H1 (cell line): ENCODE measurements around the gene LCNL1. TPM values are rescaled to one million over a fixed set of nuclear protein-coding genes. Genes with fewer than 3 reads are reported as not detected.

Experiments used
- CTCF ChIA-PET: fragments of 300-600 bp; sonication (Branson Sonifier 250); formaldehyde crosslinking; loops from one replicate; lab custom pipeline; 2021; ENCODE audit not compliant: partially characterized antibody; lab: Charles Lee
- POLR2A ChIA-PET: fragments of 300-600 bp; sonication (Branson Sonifier 250); formaldehyde crosslinking; loops from one replicate; lab custom pipeline; 2021; ENCODE audit warnings: inconsistent platforms; ENCODE audit not compliant: partially characterized antibody; lab: Charles Lee
- DNase-seq, 2 experiments: peaks; one replicate each; pipeline versions ENCODE4 v3.0.0 to v3.0.0-alpha.2; 2010 to 2022; ENCODE audit warnings: low spot score in 2 of 2, low read depth in 1 of 2, mixed read lengths in 1 of 2
- FAIRE-seq: peaks from 2 replicates; lab custom pipeline; 2011; peaks lifted over from hg19 to GRCh38; lab: Jason Lieb, UNC
- H2AFZ ChIP-seq: 2 replicates; pipeline ENCODE4 v1.8.1; 2012; ENCODE audit warnings: low read length, inconsistent platforms
- H2AK5ac ChIP-seq: 2 replicates; pipeline ENCODE4 v1.6.1; 2013; ENCODE audit warnings: low read depth, low read length
- H2BK120ac ChIP-seq: replicated peaks from 2 replicates; pipeline ENCODE3; 2013; ENCODE audit warnings: low read depth, low read length, inconsistent platforms
- H2BK12ac ChIP-seq: 2 replicates; pipeline ENCODE4 v1.6.1; 2013; ENCODE audit warnings: low read depth, low read length
- H2BK15ac ChIP-seq: 2 replicates; pipeline ENCODE4 v1.6.1; 2013; ENCODE audit warnings: low read length
- H2BK20ac ChIP-seq: 2 replicates; pipeline ENCODE4 v1.6.1; 2013; ENCODE audit warnings: low read length
- H2BK5ac ChIP-seq: 2 replicates; pipeline ENCODE4 v1.6.1; 2013; ENCODE audit warnings: low read depth, low read length
- H3K14ac ChIP-seq: 2 replicates; pipeline ENCODE4 v1.6.1; 2013; ENCODE audit warnings: inconsistent platforms; ENCODE audit not compliant: insufficient read length
- H3K18ac ChIP-seq: 2 replicates; pipeline ENCODE4 v1.6.1; 2013; ENCODE audit warnings: low read length; ENCODE audit errors: extremely low read depth
- H3K23ac ChIP-seq: 2 replicates; pipeline ENCODE4 v1.6.1; 2013; ENCODE audit warnings: inconsistent platforms; ENCODE audit not compliant: insufficient read length
- H3K23me2 ChIP-seq: 2 replicates; pipeline ENCODE4 v1.6.1; 2013; ENCODE audit warnings: low read depth, low read length
- H3K27ac ChIP-seq: 2 replicates; pipeline ENCODE4 v1.6.1; 2011; ENCODE audit warnings: low read depth, low read length, inconsistent platforms
- H3K27me3 ChIP-seq, 4 experiments: replicated peaks in 1 of 4; 1 replicate in 1 of 4; 2 replicates in 3 of 4; pipeline versions ENCODE4 v1.6.1 to v1.8.1; 2011 to 2013; ENCODE audit warnings: low read length in 3 of 4, mild to moderate bottlenecking in 3 of 4, inconsistent platforms in 2 of 4, mixed read lengths in 2 of 4, moderate library complexity in 1 of 4; ENCODE audit not compliant: control insufficient read depth in 3 of 4, insufficient read depth in 3 of 4; ENCODE audit errors: extremely low read depth in 1 of 4
- H3K36me3 ChIP-seq, 4 experiments: 2 replicates each; pipeline versions ENCODE4 v1.6.1 to v1.8.1; 2011 to 2013; ENCODE audit warnings: mild to moderate bottlenecking in 4 of 4, low read length in 3 of 4, moderate library complexity in 2 of 4, control low read depth in 1 of 4, inconsistent platforms in 1 of 4; ENCODE audit not compliant: insufficient read depth in 4 of 4, control insufficient read depth in 2 of 4
- H3K4ac ChIP-seq: replicated peaks from 2 replicates; pipeline ENCODE3; 2013; ENCODE audit warnings: low read length, low read depth, mixed read lengths, inconsistent platforms; ENCODE audit not compliant: insufficient read length
- H3K4me1 ChIP-seq, 4 experiments: replicated peaks in 1 of 4; 1 replicate in 1 of 4; 2 replicates in 3 of 4; pipeline versions ENCODE4 v1.6.1 to v1.8.1; 2011 to 2013; ENCODE audit warnings: low read length in 3 of 4, inconsistent platforms in 2 of 4, mixed read lengths in 1 of 4; ENCODE audit not compliant: insufficient read depth in 4 of 4, control insufficient read depth in 3 of 4
- H3K4me2 ChIP-seq, 2 experiments: 2 replicates each; pipeline versions ENCODE4 v1.6.1 to v1.8.1; 2011 to 2013; ENCODE audit warnings: low read depth in 2 of 2, low read length in 2 of 2, control low read depth in 1 of 2, inconsistent platforms in 1 of 2, mild to moderate bottlenecking in 1 of 2; ENCODE audit not compliant: insufficient read depth in 1 of 2
- H3K4me3 ChIP-seq, 4 experiments: fragments of 200-600, 300-600 bp in 1 of 4; sonication (generic), shearing (Covaris generic), sonication (Bioruptor Twin) in 1 of 4; 2 replicates each; pipeline versions ENCODE4 v1.5.1 to v1.8.1; 2011 to 2016; ENCODE audit warnings: low read length in 4 of 4, low read depth in 3 of 4, control low read depth in 2 of 4, inconsistent platforms in 2 of 4, mild to moderate bottlenecking in 2 of 4, mixed read lengths in 1 of 4, moderate library complexity in 1 of 4; ENCODE audit not compliant: insufficient read depth in 2 of 4; ENCODE audit errors: extremely low read depth in 1 of 4
- H3K56ac ChIP-seq: replicated peaks from 2 replicates; pipeline ENCODE3; 2013; ENCODE audit warnings: low read depth, mild to moderate bottlenecking, mixed read lengths, low read length, inconsistent platforms; ENCODE audit not compliant: insufficient read length
- H3K79me1 ChIP-seq: 2 replicates; pipeline ENCODE4 v1.6.1; 2013; ENCODE audit warnings: low read depth, low read length, control low read depth
- H3K79me2 ChIP-seq, 2 experiments: 2 replicates each; pipeline versions ENCODE4 v1.6.1 to v1.8.1; 2012 to 2013; ENCODE audit warnings: low read length in 2 of 2, mild to moderate bottlenecking in 2 of 2, inconsistent platforms in 1 of 2; ENCODE audit not compliant: insufficient read depth in 2 of 2, control insufficient read depth in 1 of 2
- H3K9ac ChIP-seq, 4 experiments: replicated peaks in 1 of 4; 1 replicate in 1 of 4; 2 replicates in 3 of 4; pipeline versions ENCODE4 v1.6.1 to v1.8.1; 2011 to 2013; ENCODE audit warnings: low read depth in 3 of 4, low read length in 3 of 4, control low read depth in 2 of 4, mild to moderate bottlenecking in 2 of 4, moderate library complexity in 2 of 4, inconsistent platforms in 1 of 4; ENCODE audit errors: extremely low read depth in 1 of 4
- H3K9me3 ChIP-seq, 2 experiments: 2 replicates each; pipeline versions ENCODE4 v1.6.1 to v1.8.1; 2012 to 2013; ENCODE audit warnings: mild to moderate bottlenecking in 2 of 2, moderate library complexity in 2 of 2, control low read depth in 1 of 2, inconsistent platforms in 1 of 2, low read depth in 1 of 2, low read length in 1 of 2, mixed read lengths in 1 of 2; ENCODE audit not compliant: insufficient read depth in 2 of 2
- H4K20me1 ChIP-seq, 2 experiments: replicated peaks in 1 of 2; 2 replicates each; pipeline versions ENCODE3 to v1.8.1; 2011 to 2013; ENCODE audit warnings: inconsistent platforms in 2 of 2, low read length in 2 of 2, mild to moderate bottlenecking in 1 of 2; ENCODE audit not compliant: insufficient read depth in 2 of 2, control insufficient read depth in 1 of 2
- H4K5ac ChIP-seq: 2 replicates; pipeline ENCODE4 v1.6.1; 2013; ENCODE audit warnings: low read length, low read depth, mixed read lengths, inconsistent platforms; ENCODE audit not compliant: insufficient read length
- H4K8ac ChIP-seq: 2 replicates; pipeline ENCODE4 v1.8.0; 2013; ENCODE audit warnings: mild to moderate bottlenecking, moderate library complexity, low read length, inconsistent platforms; ENCODE audit not compliant: insufficient read depth; ENCODE audit errors: extremely low read depth
- H4K91ac ChIP-seq: replicated peaks from 2 replicates; pipeline ENCODE3; 2013; ENCODE audit warnings: low read length, mixed read lengths, inconsistent platforms; ENCODE audit not compliant: insufficient read length
- BRCA1 ChIP-seq: IDR thresholded peaks from 2 replicates; pipeline ENCODE4 v1.6.1; 2012; ENCODE audit warnings: low read depth, low read length, improper control_type of control experiment
- CBX5 ChIP-seq: fragments of 300-800, 300-1000 bp; sonication (generic); IDR thresholded peaks from 2 replicates; pipeline ENCODE4 v1.7.1; 2016; ENCODE audit warnings: antibody characterized with exemption, low read length, low read depth
- CBX8 ChIP-seq: fragments of 300-800, 300-1000 bp; sonication (generic); IDR thresholded peaks from 2 replicates; pipeline ENCODE4 v1.7.1; 2016; ENCODE audit warnings: low read depth, low read length, borderline replicate concordance
- CREB1 ChIP-seq: IDR thresholded peaks from 2 replicates; pipeline ENCODE4 v1.6.1; 2012; ENCODE audit warnings: inconsistent platforms
- CTCF ChIP-seq, 3 experiments: IDR thresholded peaks; 1 replicate in 2 of 3; 2 replicates in 1 of 3; pipeline versions ENCODE4 v1.5.1 to v1.6.1; 2011; ENCODE audit warnings: low read length in 3 of 3, mild to moderate bottlenecking in 3 of 3, inconsistent platforms in 2 of 3, low read depth in 1 of 3, moderate library complexity in 1 of 3; ENCODE audit not compliant: insufficient read depth in 1 of 3; ENCODE audit errors: control extremely low read depth in 1 of 3
- EP300 ChIP-seq, 2 experiments: IDR thresholded peaks; 1 replicate in 1 of 2; 2 replicates in 1 of 2; pipeline ENCODE4 v1.6.1; 2011 to 2012; ENCODE audit warnings: low read depth in 2 of 2, low read length in 2 of 2, mild to moderate bottlenecking in 2 of 2, borderline replicate concordance in 1 of 2, inconsistent platforms in 1 of 2, moderate library complexity in 1 of 2
- KDM4A ChIP-seq: IDR thresholded peaks from one replicate; pipeline ENCODE4 v1.7.1; 2012; ENCODE audit warnings: low read depth, mild to moderate bottlenecking, moderate library complexity, low read length, inconsistent platforms; ENCODE audit not compliant: severe bottlenecking
- POLR2AphosphoS5 ChIP-seq: IDR thresholded peaks from 2 replicates; pipeline ENCODE4 v1.6.1; 2011; ENCODE audit warnings: low read depth, low read length
- POU5F1 ChIP-seq: IDR thresholded peaks from 2 replicates; pipeline ENCODE4 v1.6.1; 2011; ENCODE audit warnings: low read depth, mild to moderate bottlenecking, low read length, moderate library complexity
- SIX5 ChIP-seq: IDR thresholded peaks from 2 replicates; pipeline ENCODE4 v1.6.1; 2011; ENCODE audit warnings: mild to moderate bottlenecking, low read depth, low read length
- TBP ChIP-seq: IDR thresholded peaks from 2 replicates; pipeline ENCODE4 v1.6.1; 2011; ENCODE audit warnings: low read depth, low read length, improper control_type of control experiment
- WGBS, 2 experiments: shearing (Covaris generic) in 1 of 2; methylation state at CpG; one replicate each; pipeline versions ENCODE4 v1.1.6 to v1.1.7; 2013 to 2015; ENCODE audit warnings: low lambda C conversion rate in 2 of 2, mixed read lengths in 2 of 2, inconsistent platforms in 1 of 2, low coverage in 1 of 2, missing lambda C conversion rate in 1 of 2; ENCODE audit not compliant: insufficient replicate concordance in 2 of 2, insufficient coverage in 1 of 2, insufficient read length in 1 of 2; ENCODE audit errors: extremely low coverage in 1 of 2, missing lambda C conversion rate in 1 of 2; 5-methylcytosine and 5-hydroxymethylcytosine counted together
- polyA plus RNA-seq, 7 experiments: library from polyadenylated mRNA; depleted of rRNA in 3 of 7; stranded (reverse) in 5 of 7; unstranded in 2 of 7; fragments of >200 nt in 5 of 7; fragments of 200-250 nt in 2 of 7; gene quantifications; 1 replicate in 5 of 7; 2 replicates in 1 of 7; 4 replicates in 1 of 7; pipeline versions ENCODE4 v1.2.1 to v1.2.3, GENCODE V29; 2011 to 2013; ENCODE audit warnings: missing spikeins in 2 of 7, mixed read lengths in 2 of 7
- total RNA-seq: library from RNA; stranded (reverse); fragmentation: NEBNext Ultra II Directional; extraction: Animal tissue kit (Norgen Biotek cat#: 25700); gene quantifications from 2 replicates; pipeline ENCODE4 v1.2.1, GENCODE V29; 2021

LCNL1 gene
- total and polyA plus RNA-seq, 2 of the 8 experiments (the other 6 are each of a cell fraction or from before 2014, with no cell fraction given): 0.11 TPM; not detected in 1

GRCh38 chr9:136936645-136937170 is 46.1 kb upstream of the LCNL1 start:
- peaks cover 0 to 6% (median 0%) of the 10 kb centered on the region in 4 experiments; a peak in 2 of 7 replicates for H3K4me1 ChIP-seq
- peaks cover 10 to 21% (median 11%) of the 10 kb centered on the region in 4 experiments; a peak in 7 of 8 replicates for H3K36me3 ChIP-seq
- no peak overlapping the region for H3K56ac ChIP-seq
- H4K91ac ChIP-seq: no peak overlapping the region
- peaks cover 2 to 22% of the 10 kb centered on the region in 2 experiments for H4K20me1 ChIP-seq
- H3K4ac ChIP-seq: no peak overlapping the region
- no peaks in the 10 kb centered on the region; the same call in none of the 2 replicates for H3K79me1 ChIP-seq
- no peak overlapping the region for H2AK5ac ChIP-seq
- no peaks in the 10 kb centered on the region for H3K27me3 ChIP-seq
- 95% methylated on average over 8 of the region's 8 CpGs; no CpG with 5 or more reads in 1 of the 2 experiments for WGBS, 2 experiments
- H4K5ac ChIP-seq: no peak overlapping the region
- H4K8ac ChIP-seq: no peak overlapping the region
- no peak overlapping the region for H3K4me3 ChIP-seq
- no peak overlapping the region for H3K14ac ChIP-seq
- no peaks in the 10 kb centered on the region; a peak in 1 of 4 replicates for H3K79me2 ChIP-seq
- H3K9ac ChIP-seq: no peak overlapping the region
- ChIA-PET POLR2A (interaction anchor here (1.2 to 2.1 kb wide), 2 partner anchors 29 to 48 kb away, joined by 3 to 4 read pairs; no protein-coding TSS in a partner anchor), CTCF (interaction anchor here (0.6 to 2.2 kb wide), 7 partner anchors 10 to 957 kb away, joined by 3 to 6 read pairs (median 4); no protein-coding TSS in a partner anchor)
- H3K9me3 ChIP-seq: no peaks in the 10 kb centered on the region; a peak in 1 of 4 replicates
- no peak overlapping the region for H2BK15ac ChIP-seq
- no peak overlapping the region for H3K18ac ChIP-seq
- H2BK5ac ChIP-seq: no peak overlapping the region
- H2BK12ac ChIP-seq: no peak overlapping the region
- no peak overlapping the region for H2BK20ac ChIP-seq
- H3K23ac ChIP-seq: no peak overlapping the region
- DNase-seq: no peak
- no peak for FAIRE-seq
- H3K27ac ChIP-seq: no peak overlapping the region
- H3K4me2 ChIP-seq: no peak overlapping the region
- no peak overlapping the region for H2BK120ac ChIP-seq
- no peak overlapping the region for H2AFZ ChIP-seq
- H3K23me2 ChIP-seq: no peaks in the 10 kb centered on the region
- TF ChIP-seq POLR2AphosphoS5 (no peak), POU5F1 (no peak), BRCA1 (no peak), TBP (no peak), CTCF (IDR thresholded peaks at IDR 0.05; ENCODE audit: control extremely low read depth in 1 of 3, insufficient read depth in 1 of 3, low read depth in 1 of 3, low read length in 3 of 3) (no peak), CBX5 (no peak), EP300 (IDR thresholded peaks at IDR 0.05; ENCODE audit: borderline replicate concordance in 1 of 2, low read depth in 2 of 2, low read length in 2 of 2) (no peak), CREB1 (no peak), CBX8 (no peak), KDM4A (no peak), SIX5 (no peak)
